H9 (cell line): ENCODE measurements around the gene ILDR1. TPM values are rescaled to one million over a fixed set of nuclear protein-coding genes. Genes with fewer than 3 reads are reported as not detected.
A peak's percentile ranks its signal among the peaks of the same experiment; 100 is the strongest.

Source experiments
- DNase-seq: peaks from one replicate; pipeline ENCODE4 v3.0.0-alpha.2; 2017
- H2AFZ ChIP-seq: one replicate; pipeline ENCODE4 v1.6.1; 2013; ENCODE audit warnings: mild to moderate bottlenecking, low read length, control low read depth, moderate library complexity
- H2AK5ac ChIP-seq: 2 replicates; pipeline ENCODE4 v1.6.1; 2013; ENCODE audit warnings: low read length, control low read depth, mixed read lengths; ENCODE audit not compliant: insufficient read length
- H2BK120ac ChIP-seq: one replicate; pipeline ENCODE4 v1.6.1; 2013; ENCODE audit warnings: low read depth, mild to moderate bottlenecking, low read length, control low read depth, inconsistent platforms; ENCODE audit not compliant: poor library complexity, severe bottlenecking
- H2BK12ac ChIP-seq: 2 replicates; pipeline ENCODE4 v1.6.1; 2013; ENCODE audit warnings: low read length, control low read depth, mixed read lengths, low read depth; ENCODE audit not compliant: insufficient read length
- H2BK15ac ChIP-seq: 2 replicates; pipeline ENCODE4 v1.6.1; 2013; ENCODE audit warnings: low read depth, low read length, control low read depth
- H2BK20ac ChIP-seq: one replicate; pipeline ENCODE4 v1.6.1; 2013; ENCODE audit warnings: low read depth, mild to moderate bottlenecking, low read length, control low read depth, inconsistent platforms; ENCODE audit not compliant: poor library complexity, severe bottlenecking
- H2BK5ac ChIP-seq: 2 replicates; pipeline ENCODE4 v1.6.1; 2013; ENCODE audit warnings: low read length, control low read depth, mixed read lengths; ENCODE audit not compliant: insufficient read length
- H3K14ac ChIP-seq: 2 replicates; pipeline ENCODE4 v1.6.1; 2013; ENCODE audit warnings: low read length, control low read depth; ENCODE audit not compliant: insufficient read depth
- H3K18ac ChIP-seq: 2 replicates; pipeline ENCODE4 v1.6.1; 2013; ENCODE audit warnings: low read depth, mild to moderate bottlenecking, mixed read lengths, low read length, control low read depth; ENCODE audit not compliant: insufficient read length
- H3K23ac ChIP-seq: 2 replicates; pipeline ENCODE4 v1.6.1; 2013; ENCODE audit warnings: low read length, control low read depth, mixed read lengths, low read depth; ENCODE audit not compliant: insufficient read length
- H3K23me2 ChIP-seq: 2 replicates; pipeline ENCODE4 v1.6.1; 2013; ENCODE audit warnings: low read depth, mild to moderate bottlenecking, mixed read lengths, low read length, control low read depth; ENCODE audit not compliant: insufficient read length, poor library complexity, severe bottlenecking
- H3K27ac ChIP-seq: 2 replicates; pipeline ENCODE4 v1.5.1; 2013; ENCODE audit warnings: low read length, control low read depth, mixed read lengths, low read depth; ENCODE audit not compliant: insufficient read length
- H3K27me3 ChIP-seq: 2 replicates; pipeline ENCODE4 v1.6.1; 2013; ENCODE audit warnings: low read length, control low read depth, inconsistent platforms; ENCODE audit not compliant: insufficient read depth
- H3K4ac ChIP-seq: 2 replicates; pipeline ENCODE4 v1.6.1; 2013; ENCODE audit warnings: low read depth, mild to moderate bottlenecking, control low read depth, inconsistent platforms, low read length, moderate library complexity
- H3K4me1 ChIP-seq: 2 replicates; pipeline ENCODE4 v1.6.1; 2013; ENCODE audit warnings: low read length, control low read depth, inconsistent platforms; ENCODE audit not compliant: insufficient read depth
- H3K4me2 ChIP-seq: 2 replicates; pipeline ENCODE4 v1.6.1; 2013; ENCODE audit warnings: low read length, control low read depth, mixed read lengths; ENCODE audit not compliant: insufficient read length, insufficient read depth
- H3K56ac ChIP-seq: 2 replicates; pipeline ENCODE4 v1.6.1; 2013; ENCODE audit warnings: low read depth, mild to moderate bottlenecking, mixed read lengths, low read length, control low read depth; ENCODE audit not compliant: insufficient read length
- H3K79me1 ChIP-seq: 2 replicates; pipeline ENCODE4 v1.6.1; 2013; ENCODE audit warnings: low read depth, mild to moderate bottlenecking, moderate library complexity, low read length, control low read depth, inconsistent platforms; ENCODE audit not compliant: insufficient read depth, poor library complexity, severe bottlenecking
- H3K79me2 ChIP-seq: 2 replicates; pipeline ENCODE4 v1.6.1; 2013; ENCODE audit warnings: low read length, control low read depth, inconsistent platforms; ENCODE audit not compliant: insufficient read depth
- H3K9ac ChIP-seq: 2 replicates; pipeline ENCODE4 v1.6.1; 2013; ENCODE audit warnings: low read length, control low read depth, mixed read lengths; ENCODE audit not compliant: insufficient read length; ENCODE audit errors: extremely low read depth
- H3K9me3 ChIP-seq: one replicate; pipeline ENCODE4 v1.6.1; 2013; ENCODE audit warnings: low read depth, low read length, inconsistent platforms; ENCODE audit not compliant: control insufficient read depth
- H3T11ph ChIP-seq: one replicate; pipeline ENCODE4 v1.6.1; 2013; ENCODE audit warnings: mild to moderate bottlenecking, low read length, control low read depth, inconsistent platforms
- H4K20me1 ChIP-seq: one replicate; pipeline ENCODE4 v1.6.1; 2013; ENCODE audit not compliant: control insufficient read depth, insufficient read length, insufficient read depth
- H4K5ac ChIP-seq: 2 replicates; pipeline ENCODE4 v1.6.1; 2013; ENCODE audit warnings: low read depth, mild to moderate bottlenecking, mixed read lengths, low read length, control low read depth; ENCODE audit not compliant: insufficient read length
- H4K8ac ChIP-seq: replicated peaks from 2 replicates; pipeline ENCODE4 v1.6.1; 2013; ENCODE audit warnings: low read length, control low read depth, mixed read lengths, low read depth; ENCODE audit not compliant: insufficient read length
- H4K91ac ChIP-seq: 2 replicates; pipeline ENCODE4 v1.6.1; 2013; ENCODE audit warnings: low read depth, mild to moderate bottlenecking, moderate library complexity, mixed read lengths, low read length, control low read depth; ENCODE audit not compliant: insufficient read length
- H3K27ac Mint-ChIP-seq, 3 experiments: 2 replicates in 2 of 3; 3 replicates in 1 of 3; pipeline ENCODE4 v1.8.0; 2020 to 2021; ENCODE audit warnings: mixed read lengths in 3 of 3, mild to moderate bottlenecking in 1 of 3, moderate library complexity in 1 of 3
- H3K27me3 Mint-ChIP-seq: 2 replicates; pipeline ENCODE4 v1.8.0; 2021; ENCODE audit warnings: low read depth, mild to moderate bottlenecking, moderate library complexity, mixed read lengths
- H3K36me3 Mint-ChIP-seq, 3 experiments: 2 replicates in 2 of 3; 3 replicates in 1 of 3; pipeline ENCODE4 v1.8.0; 2020 to 2021; ENCODE audit warnings: low read depth in 3 of 3, mixed read lengths in 3 of 3; ENCODE audit not compliant: insufficient read depth in 1 of 3
- H3K4me1 Mint-ChIP-seq, 2 experiments: 2 replicates each; pipeline ENCODE4 v1.8.0; 2020; ENCODE audit warnings: mixed read lengths in 2 of 2
- H3K4me3 Mint-ChIP-seq, 2 experiments: 2 replicates in 1 of 2; 3 replicates in 1 of 2; pipeline ENCODE4 v1.8.0; 2020 to 2021; ENCODE audit warnings: mild to moderate bottlenecking in 2 of 2, mixed read lengths in 2 of 2, moderate library complexity in 1 of 2
- H3K9me3 Mint-ChIP-seq, 2 experiments: 2 replicates in 1 of 2; 3 replicates in 1 of 2; pipeline ENCODE4 v1.8.0; 2020; ENCODE audit warnings: mild to moderate bottlenecking in 2 of 2, mixed read lengths in 2 of 2, moderate library complexity in 1 of 2
- CTCF ChIP-seq: fragments of 200-600 bp; sonication (generic); conservative IDR thresholded peaks from 3 replicates; pipeline ENCODE4 v1.8.0; 2021; ENCODE audit warnings: antibody characterized with exemption, mild to moderate bottlenecking
- WGBS: extraction: QIAGEN DNeasy Blood & Tissue Kit; methylation state at CpG from one replicate; pipeline ENCODE4 v1.1.7; 2013; ENCODE audit warnings: missing lambda C conversion rate, low lambda C conversion rate, mixed read lengths; ENCODE audit not compliant: insufficient read length; ENCODE audit errors: extremely low coverage; 5-methylcytosine and 5-hydroxymethylcytosine counted together
- total RNA-seq: library from RNA; stranded (reverse); gene quantifications from 2 replicates; pipeline ENCODE4 v1.2.1, GENCODE V29; 2021

Gene ILDR1
- total RNA-seq, 1 experiment from 2014 or later: 0.68 TPM

- Histone ChIP-seq H2BK120ac (no peak overlapping the region), H3K4me2 (no peak overlapping the region), H2BK5ac (no peak overlapping the region), H2BK15ac (no peak overlapping the region), H3K14ac (no peak overlapping the region), H3K18ac (no peak overlapping the region), H2AFZ (peak overlapping the region; percentile 58), H2AK5ac (no peak overlapping the region), H3K79me1 (no peaks in the 10 kb centered on the region), H3K23ac (no peak overlapping the region), H2BK12ac (no peak overlapping the region), H3T11ph (no peak overlapping the region), H4K91ac (no peak overlapping the region), H3K79me2 (no peaks in the 10 kb centered on the region), H4K20me1 (no peaks in the 10 kb centered on the region), H3K27ac (no peak overlapping the region), H3K23me2 (no peaks in the 10 kb centered on the region), H3K4ac (no peak overlapping the region), H4K5ac (no peak overlapping the region), H4K8ac (no peak overlapping the region), H3K9ac (no peak overlapping the region), H2BK20ac (no peak overlapping the region), H3K56ac (no peak overlapping the region), H3K4me1 (no peaks in the 10 kb centered on the region; the same call in 1 of the 2 replicates), H3K9me3 (no peaks in the 10 kb centered on the region), H3K27me3 (no peaks in the 10 kb centered on the region)
- peaks cover 9% of the 10 kb centered on the region for H3K27me3 Mint-ChIP-seq
- H3K4me1 Mint-ChIP-seq: peaks cover 14 to 17% of the 10 kb centered on the region in 2 experiments
- no peak for DNase-seq
- WGBS: no CpG with 5 or more reads among the region's 8 CpGs
- peak overlapping the region in 2 of 3 experiments; percentile 9 to 14; a peak in 2 of 7 replicates for H3K27ac Mint-ChIP-seq
- no peaks in the 10 kb centered on the region; a peak in 1 of 5 replicates for H3K9me3 Mint-ChIP-seq
- no peaks in the 10 kb centered on the region for H3K36me3 Mint-ChIP-seq
- peak; percentile 34; the same call in 2 of the 3 replicates for TF ChIP-seq CTCF
- no peak overlapping the region; a peak in 1 of 5 replicates for H3K4me3 Mint-ChIP-seq
Observed at GRCh38 chr3:122023335-122023910, 1.4 kb upstream of the ILDR1 start.
